ENCODE results near the gene PIGT. TPM values are rescaled to one million over a fixed set of nuclear protein-coding genes. Genes with fewer than 3 reads are reported as not detected.

The PIGT gene
- total RNA-seq (2012; rRNA removed) (27.2 and 31.2 TPM in 2 replicates), polyA plus RNA-seq (2012; rRNA removed) (145 and 168 TPM in 2 replicates), Bru-seq, nascent RNA (percentile 51 among the genes with signal in this experiment), BruChase-seq, experiment 1, labeled RNA remaining after a 6-hour chase (percentile 56 among the genes with signal in this experiment), BruChase-seq, experiment 2, labeled RNA remaining after a 2-hour chase (percentile 56 among the genes with signal in this experiment)
- polyA plus RNA-seq (2012; cell fraction: cytosol; rRNA removed), result 95.0 and 170 TPM in 2 replicates
- 54.1 and 81.1 TPM in 2 replicates for polyA plus RNA-seq (2012; cell fraction: nucleus; rRNA removed; ENCODE audit: low replicate concordance)
- long read RNA-seq, transcript PIGT-202 (12 exons, 2,245 nt), result major isoform, 79 of 144 reads
- long read RNA-seq, partial matches to known transcripts, result 43 of 144 reads
- long read RNA-seq, other reads (novel, unspliced or antisense), result 8 of 144 reads

DNA sequence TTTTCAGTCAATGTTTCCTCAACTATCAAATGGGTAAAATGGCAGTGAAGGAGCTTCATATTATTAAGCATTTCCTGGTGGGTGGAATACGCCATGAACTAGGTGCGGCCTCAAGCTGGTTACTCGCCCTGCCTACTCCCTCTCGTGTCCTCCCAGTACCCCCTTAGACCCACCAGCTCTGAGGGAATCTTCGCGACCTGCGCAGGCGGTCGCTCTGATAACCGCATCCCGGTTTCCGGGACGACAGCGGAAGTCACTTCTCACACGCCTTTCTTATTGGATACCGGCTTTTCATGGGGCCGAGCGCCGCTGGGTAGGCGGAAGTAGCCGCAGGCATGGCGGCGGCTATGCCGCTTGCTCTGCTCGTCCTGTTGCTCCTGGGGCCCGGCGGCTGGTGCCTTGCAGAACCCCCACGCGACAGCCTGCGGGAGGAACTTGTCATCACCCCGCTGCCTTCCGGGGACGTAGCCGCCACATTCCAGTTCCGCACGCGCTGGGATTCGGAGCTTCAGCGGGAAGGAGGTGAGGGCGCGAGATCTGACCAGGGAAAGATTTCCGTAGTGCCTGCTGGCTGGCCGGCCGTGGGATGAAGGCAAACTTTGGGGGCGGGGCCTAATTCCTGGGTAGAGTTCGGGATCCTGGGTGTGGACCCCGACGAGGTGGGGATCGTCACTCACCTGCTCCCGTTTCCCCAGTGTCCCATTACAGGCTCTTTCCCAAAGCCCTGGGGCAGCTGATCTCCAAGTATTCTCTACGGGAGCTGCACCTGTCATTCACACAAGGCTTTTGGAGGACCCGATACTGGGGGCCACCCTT, at the start of gene PIGT:
Gene PIGT, plus strand, starts transcription at position 320 of the 816 bp plus-strand sequence. Its CDS starts 16 bp downstream, at position 336.
- peak within 1 kb of the TSS; percentile 88 for H3K23ac ChIP-seq (ENCODE audit: low read depth, low read length)
- peak within 1 kb of the TSS; percentile 97 for H3K4me2 ChIP-seq (ENCODE audit: low read depth, low read length)
- peaks cover 21 to 46% of the 10 kb centered on the region in 2 experiments for H3K79me1 ChIP-seq (ENCODE audit: low read depth in 1 of 2, low read length in 2 of 2)
- ChIA-PET CTCF (interaction anchor here (0.7 to 1.1 kb wide), 2 partner anchors 21 to 258 kb away, joined by 3 to 4 read pairs; no protein-coding TSS in a partner anchor), POLR2A (ENCODE audit: unreplicated experiment) (no interaction called here)
- no peak within 1 kb of the TSS; the same call in 2 of the 3 replicates for H2BK15ac ChIP-seq (ENCODE audit: low read depth, low read length)
- H4K8ac ChIP-seq (ENCODE audit: low read depth in 2 of 2, low read length in 2 of 2), result peak within 1 kb of the TSS; percentile 98 to 100
- in situ Hi-C loops (cut with MboI; ENCODE audit: low sequenced_read_pairs) (loop anchor here (5.0 kb wide), 1 partner anchor 39 kb away; the partner anchor contains the start of gene TP53TG5), intact Hi-C loops (cut with micrococcal nuclease) (loop anchor here (5.0 kb wide), 1 partner anchor 54 kb away; the partner anchor contains the start of gene SYS1), dilution Hi-C loops (cut with HindIII; ENCODE audit: low sequenced_read_pairs, unreplicated experiment) (no loop called here)
- peak within 1 kb of the TSS; percentile 90 for H3K27ac ChIP-seq (ENCODE audit: insufficient read depth, low read length)
- H3K9me1 ChIP-seq (ENCODE audit: insufficient read depth, low read length), result peaks cover 10% of the 10 kb centered on the region
- peak within 1 kb of the TSS; percentile 93 for H3K9ac ChIP-seq (ENCODE audit: low read depth, low read length)
- peak within 1 kb of the TSS; percentile 91 for H2AK5ac ChIP-seq (ENCODE audit: low read depth, low read length)
- H3K4me3 ChIP-seq (ENCODE audit: insufficient read depth, low read depth, low read length), result peak within 1 kb of the TSS; percentile 90
- 1% methylated on average over 33 of the region's 52 CpGs; no CpG with 5 or more reads in 1 of the 2 experiments for WGBS, 2 experiments (ENCODE audit: extremely low coverage in 2 of 2, insufficient read length in 1 of 2)
- peak; percentile 91 for TF ChIP-seq POLR2A (IDR thresholded peaks at IDR 0.05; ENCODE audit: low read depth, low read length)
- TF ChIP-seq USF2 (IDR thresholded peaks at IDR 0.05; ENCODE audit: low read depth, low read length), result no peak
- peak; percentile 89; the same call in 1 of the 2 replicates for TF ChIP-seq MXI1 (IDR thresholded peaks at IDR 0.05; ENCODE audit: borderline replicate concordance, low read depth, low read length)
- TF ChIP-seq RFX5 (IDR thresholded peaks at IDR 0.05; ENCODE audit: low read depth, low read length), result 0 out of 2 replicates have a peak, but pooled peaks have one; percentile 13
- TF ChIP-seq, protein P1, sequence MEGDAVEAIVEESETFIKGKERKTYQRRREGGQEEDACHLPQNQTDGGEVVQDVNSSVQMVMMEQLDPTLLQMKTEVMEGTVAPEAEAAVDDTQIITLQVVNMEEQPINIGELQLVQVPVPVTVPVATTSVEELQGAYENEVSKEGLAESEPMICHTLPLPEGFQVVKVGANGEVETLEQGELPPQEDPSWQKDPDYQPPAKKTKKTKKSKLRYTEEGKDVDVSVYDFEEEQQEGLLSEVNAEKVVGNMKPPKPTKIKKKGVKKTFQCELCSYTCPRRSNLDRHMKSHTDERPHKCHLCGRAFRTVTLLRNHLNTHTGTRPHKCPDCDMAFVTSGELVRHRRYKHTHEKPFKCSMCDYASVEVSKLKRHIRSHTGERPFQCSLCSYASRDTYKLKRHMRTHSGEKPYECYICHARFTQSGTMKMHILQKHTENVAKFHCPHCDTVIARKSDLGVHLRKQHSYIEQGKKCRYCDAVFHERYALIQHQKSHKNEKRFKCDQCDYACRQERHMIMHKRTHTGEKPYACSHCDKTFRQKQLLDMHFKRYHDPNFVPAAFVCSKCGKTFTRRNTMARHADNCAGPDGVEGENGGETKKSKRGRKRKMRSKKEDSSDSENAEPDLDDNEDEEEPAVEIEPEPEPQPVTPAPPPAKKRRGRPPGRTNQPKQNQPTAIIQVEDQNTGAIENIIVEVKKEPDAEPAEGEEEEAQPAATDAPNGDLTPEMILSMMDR (conservative IDR thresholded peaks at IDR 0.05; ENCODE audit: low read depth, low read length), result 0 out of 2 replicates have a peak, but pooled peaks have one; percentile 0
- TF ChIP-seq FOS (IDR thresholded peaks at IDR 0.05; ENCODE audit: low read depth, low read length), result no peak
- TF ChIP-seq BHLHE40 (IDR thresholded peaks at IDR 0.05; ENCODE audit: low read depth, low read length), result no peak
- TF ChIP-seq RAD21 (IDR thresholded peaks at IDR 0.05; ENCODE audit: low read length), result peak; percentile 18; the same call in 1 of the 2 replicates
- no peak for TF ChIP-seq MAFK (IDR thresholded peaks at IDR 0.05; ENCODE audit: low read depth, low read length)
- peak; percentile 41; the same call in 1 of the 2 replicates for TF ChIP-seq MAZ (IDR thresholded peaks at IDR 0.05; ENCODE audit: borderline replicate concordance, low read depth, low read length)
- TF ChIP-seq RCOR1 (IDR thresholded peaks at IDR 0.05; ENCODE audit: insufficient replicate concordance, low read length), result no peak
- H2AK9ac ChIP-seq (replicated peaks; ENCODE audit: low read depth, low read length, poor library complexity), result peak within 1 kb of the TSS; percentile 96
- ATAC-seq (ENCODE audit: low read depth), result peak; percentile 97
- H3K27me3 ChIP-seq (ENCODE audit: control insufficient read depth, insufficient read depth, low read length), result no peaks in the 10 kb centered on the region
- no TSS peak for BruUV-seq (replicated peaks)
- H3K36me3 ChIP-seq (ENCODE audit: control insufficient read depth, insufficient read depth, low read length), result peaks cover 17% of the 10 kb centered on the region
- peak within 1 kb of the TSS; percentile 82 for H4K5ac ChIP-seq (ENCODE audit: low read depth, low read length)
- H4K20me1 ChIP-seq (ENCODE audit: insufficient read depth, low read length), result no peaks in the 10 kb centered on the region
- H3K56ac ChIP-seq (ENCODE audit: extremely low read depth, insufficient read depth, low read length), result peak within 1 kb of the TSS; percentile 83
- H2AFZ ChIP-seq (replicated peaks; ENCODE audit: low read length, poor library complexity), result peak within 1 kb of the TSS; percentile 100
- H3K14ac ChIP-seq (replicated peaks; ENCODE audit: low read depth, low read length), result peak within 1 kb of the TSS; percentile 99
- H2BK5ac ChIP-seq (ENCODE audit: low read depth, low read length, poor library complexity, severe bottlenecking), result peak within 1 kb of the TSS; percentile 77
- H3K18ac ChIP-seq (ENCODE audit: low read depth, low read length), result peak within 1 kb of the TSS; percentile 52
- peak; percentile 72 for DNase-seq
- H2BK20ac ChIP-seq (ENCODE audit: low read depth, low read length), result no peak within 1 kb of the TSS
- H2BK120ac ChIP-seq (ENCODE audit: low read depth, low read length), result peak within 1 kb of the TSS; percentile 74
- no peaks in the 10 kb centered on the region for H3K9me3 ChIP-seq (ENCODE audit: control insufficient read depth, insufficient read depth, low read length)
- H3K4me1 ChIP-seq (ENCODE audit: control insufficient read depth, insufficient read depth, low read length), result peaks cover 9% of the 10 kb centered on the region; the same call in 1 of the 2 replicates
- H3K4ac ChIP-seq (ENCODE audit: low read depth, low read length), result peak within 1 kb of the TSS; percentile 96
- peak within 1 kb of the TSS; percentile 96 for H4K91ac ChIP-seq (ENCODE audit: insufficient read depth, low read depth, low read length)

All from IMR-90 (cell line).